HCT116 (cell line): ENCODE results near the gene ANGPTL5. TPM values are rescaled to one million over a fixed set of nuclear protein-coding genes. Genes with fewer than 3 reads are reported as not detected.

ENCODE experiments used
- total RNA-seq: library from RNA; stranded (reverse); gene quantifications from one replicate; pipeline ENCODE4 v1.2.1, GENCODE V29; 2021; ENCODE audit not compliant: unreplicated experiment

ANGPTL5 gene
- total RNA-seq, 1 experiment from 2014 or later, result not detected

Other genes starting within 250 kb of the ANGPTL5 start
- gene CEP126, start 1.5 kb downstream of the ANGPTL5 start, total RNA-seq, result 2.0 TPM
- gene CFAP300, start 130.9 kb upstream of the ANGPTL5 start, total RNA-seq, result not detected
- gene YAP1, start 193.9 kb upstream of the ANGPTL5 start, total RNA-seq, result 88.6 TPM